Thoracic aorta (tissue), 2 donors: ENCODE data around the gene GPSM3. TPM values are rescaled to one million over a fixed set of nuclear protein-coding genes. Genes with fewer than 3 reads are reported as not detected.

Experiments
- ATAC-seq: fragments of 150-250 bp; one replicate; pipeline ENCODE4 v1.8.0; 2017; ENCODE audit warnings: low read depth; ENCODE audit not compliant: insufficient number of reproducible peaks, low FRiP score
- DNase-seq: peaks from one replicate; pipeline ENCODE4 v3.0.0-alpha.2; 2020; ENCODE audit warnings: low spot score
- H3K27ac ChIP-seq, 2 donors: fragments of 200-600 bp; sonication (generic); 1 replicate in 1 of 2; 2 replicates in 1 of 2; pipeline ENCODE4 v1.5.1; 2016; ENCODE audit warnings: mild to moderate bottlenecking in 2 of 2, moderate library complexity in 2 of 2
- H3K27me3 ChIP-seq: fragments of 200-600 bp; sonication (generic); replicated peaks from 2 replicates; pipeline ENCODE4 v1.6.0; 2016; ENCODE audit warnings: mild to moderate bottlenecking; ENCODE audit not compliant: insufficient read depth
- H3K36me3 ChIP-seq: fragments of 200-600 bp; sonication (generic); one replicate; pipeline ENCODE4 v1.5.1; 2016
- H3K4me1 ChIP-seq, 2 donors: fragments of 200-600 bp; sonication (generic); 1 replicate in 1 of 2; 2 replicates in 1 of 2; pipeline versions ENCODE4 v1.5.1 to v1.6.0; 2016; ENCODE audit warnings: low read depth in 2 of 2, mild to moderate bottlenecking in 1 of 2; ENCODE audit not compliant: control insufficient read depth in 1 of 2
- H3K4me3 ChIP-seq: fragments of 200-600 bp; sonication (generic); 2 replicates; pipeline ENCODE4 v1.5.1; 2016; ENCODE audit warnings: mild to moderate bottlenecking
- H3K9me3 ChIP-seq: fragments of 200-600 bp; sonication (generic); 2 replicates; pipeline ENCODE4 v1.5.1; 2016
- total RNA-seq, 2 donors: library from RNA; depleted of rRNA; stranded (reverse); fragments of >200 nt; gene quantifications; one replicate each; pipeline versions ENCODE4 v1.1.0 to v1.2.3, GENCODE V29; 2016
- TF ChIP-seq, protein P1 (sequence below): fragments of 200-600 bp; sonication (generic); IDR thresholded peaks from one replicate; pipeline ENCODE4 v1.5.1; 2019; ENCODE audit warnings: antibody characterized with exemption

GPSM3 gene
- total RNA-seq, 2 donors from 2014 or later = 11.9 to 22.2 TPM

DNA sequence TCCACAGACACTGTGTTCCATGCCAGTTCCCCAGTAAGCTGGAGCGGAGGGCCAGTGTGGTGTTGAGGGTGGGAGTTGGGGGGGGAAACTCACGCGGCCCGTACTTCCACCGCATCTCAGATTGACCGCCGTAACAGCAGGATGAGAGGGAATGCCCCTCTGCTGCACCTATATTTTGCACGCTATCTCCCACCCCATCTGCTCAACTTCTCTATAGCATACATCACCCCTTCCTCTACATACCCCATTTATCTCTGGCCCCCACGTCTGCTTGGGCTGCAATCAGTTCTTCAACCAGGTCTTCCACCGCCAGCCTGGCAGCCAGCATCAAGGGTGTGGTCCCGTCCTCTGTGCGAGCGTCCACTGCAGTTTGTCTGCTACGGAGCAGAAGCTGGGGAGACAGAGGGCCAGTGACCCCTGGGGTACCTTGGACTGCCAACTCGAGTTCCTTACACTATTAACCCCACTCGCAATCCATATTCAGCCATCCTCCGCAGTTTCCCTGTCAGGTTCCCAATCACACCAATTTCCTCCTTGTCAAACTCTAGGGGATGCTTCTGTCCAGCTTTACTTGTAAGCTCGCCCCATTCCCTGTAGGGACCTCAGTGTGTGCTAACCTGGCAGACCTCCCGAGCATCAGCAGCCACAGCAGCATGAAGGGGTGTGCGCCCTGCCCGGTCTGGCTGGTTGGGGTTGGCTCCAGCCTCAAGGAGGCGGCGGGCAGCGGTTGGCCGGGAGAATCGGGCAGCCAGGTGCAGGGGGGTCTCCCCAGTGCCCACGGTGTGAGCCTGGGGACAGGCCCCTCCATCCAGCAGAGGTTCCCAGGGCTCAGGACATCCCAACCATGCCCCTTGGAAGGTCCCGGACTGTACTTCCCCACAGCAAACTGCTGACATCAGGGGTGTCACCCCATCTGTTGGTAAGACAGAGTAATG is 4.5 kb upstream of the GPSM3 start:
- H3K27ac ChIP-seq = peak overlapping the region; percentile 98 to 100
- H3K36me3 ChIP-seq = no peaks in the 10 kb centered on the region
- ATAC-seq (no peak), DNase-seq (no peak)
- peak overlapping the region; percentile 96 for H3K4me3 ChIP-seq
- H3K9me3 ChIP-seq = no peaks in the 10 kb centered on the region
- TF ChIP-seq, protein P1, sequence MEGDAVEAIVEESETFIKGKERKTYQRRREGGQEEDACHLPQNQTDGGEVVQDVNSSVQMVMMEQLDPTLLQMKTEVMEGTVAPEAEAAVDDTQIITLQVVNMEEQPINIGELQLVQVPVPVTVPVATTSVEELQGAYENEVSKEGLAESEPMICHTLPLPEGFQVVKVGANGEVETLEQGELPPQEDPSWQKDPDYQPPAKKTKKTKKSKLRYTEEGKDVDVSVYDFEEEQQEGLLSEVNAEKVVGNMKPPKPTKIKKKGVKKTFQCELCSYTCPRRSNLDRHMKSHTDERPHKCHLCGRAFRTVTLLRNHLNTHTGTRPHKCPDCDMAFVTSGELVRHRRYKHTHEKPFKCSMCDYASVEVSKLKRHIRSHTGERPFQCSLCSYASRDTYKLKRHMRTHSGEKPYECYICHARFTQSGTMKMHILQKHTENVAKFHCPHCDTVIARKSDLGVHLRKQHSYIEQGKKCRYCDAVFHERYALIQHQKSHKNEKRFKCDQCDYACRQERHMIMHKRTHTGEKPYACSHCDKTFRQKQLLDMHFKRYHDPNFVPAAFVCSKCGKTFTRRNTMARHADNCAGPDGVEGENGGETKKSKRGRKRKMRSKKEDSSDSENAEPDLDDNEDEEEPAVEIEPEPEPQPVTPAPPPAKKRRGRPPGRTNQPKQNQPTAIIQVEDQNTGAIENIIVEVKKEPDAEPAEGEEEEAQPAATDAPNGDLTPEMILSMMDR = no peak
- no peaks in the 10 kb centered on the region for H3K27me3 ChIP-seq
- H3K4me1 ChIP-seq = peaks cover 11 to 18% of the 10 kb centered on the region in 2 donors

- TF ChIP-seq, protein P1 = peak; percentile 1
Observed at GRCh38 chr6:32195902-32196681, 3.6 kb upstream of the GPSM3 start.

GRCh38 chr6:32195652-32195901 is 3.1 kb upstream of the GPSM3 start:
- no peaks in the 10 kb centered on the region for H3K9me3 ChIP-seq
- H3K4me3 ChIP-seq = peak overlapping the region; percentile 96
- peak overlapping the region; percentile 98 to 100 for H3K27ac ChIP-seq
- H3K4me1 ChIP-seq = peaks cover 17 to 27% of the 10 kb centered on the region in 2 donors
- TF ChIP-seq, protein P1 = peak; percentile 28
- no peaks in the 10 kb centered on the region for H3K27me3 ChIP-seq
- ATAC-seq = peak; percentile 86
- DNase-seq = peak; percentile 100
- H3K36me3 ChIP-seq = no peaks in the 10 kb centered on the region

More at GRCh38 chr6:32195902-32196681, 3.6 kb upstream of the GPSM3 start:
- Histone ChIP-seq H3K27me3 (no peaks in the 10 kb centered on the region), H3K4me3 (peak overlapping the region; percentile 96), H3K27ac (peak overlapping the region; percentile 98 to 100), H3K4me1 (peaks cover 14 to 24% of the 10 kb centered on the region in 2 donors), H3K36me3 (no peaks in the 10 kb centered on the region), H3K9me3 (no peaks in the 10 kb centered on the region)
- peak; percentile 74 for DNase-seq
- peak; percentile 16 for ATAC-seq

DNA sequence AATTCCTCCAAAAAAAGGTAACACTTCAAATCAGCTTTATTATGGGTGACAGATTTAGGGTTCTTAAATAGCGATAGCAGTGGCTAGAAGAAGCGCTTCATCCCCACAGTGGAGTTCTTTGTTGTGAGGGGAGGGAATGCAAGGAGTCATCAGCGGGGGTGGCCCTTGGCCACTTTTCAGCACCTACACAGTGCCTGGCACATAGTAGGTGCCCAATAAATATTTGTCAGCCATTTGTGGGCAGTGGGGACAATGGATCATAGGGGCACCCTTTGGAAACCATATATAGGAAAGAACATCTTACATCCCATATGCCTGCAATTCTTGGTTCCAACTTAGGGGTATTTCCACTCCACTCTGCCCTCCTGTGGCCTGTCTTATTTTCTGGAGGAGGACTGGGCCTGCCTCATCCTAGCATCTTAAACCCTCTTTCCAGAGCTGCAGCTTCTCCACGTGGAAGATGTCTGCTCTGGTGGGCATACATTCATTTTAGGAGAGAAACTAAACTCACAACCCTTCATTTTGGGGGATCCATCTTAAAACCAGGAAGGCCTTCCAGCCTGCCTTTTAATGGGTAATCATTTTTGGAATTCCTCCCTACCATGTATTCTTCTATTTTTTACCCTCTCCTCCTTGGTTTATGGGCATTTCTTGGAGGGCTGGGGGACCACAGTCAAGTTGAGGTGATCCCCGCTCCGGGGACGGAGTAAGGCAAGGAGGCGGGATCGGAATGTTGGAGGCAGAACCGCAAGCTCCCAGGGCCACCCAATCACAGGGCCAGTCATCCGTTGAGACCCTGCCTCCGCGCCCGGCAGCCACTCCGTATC is 2.6 kb upstream of the GPSM3 start:
- Histone ChIP-seq H3K9me3 (no peaks in the 10 kb centered on the region), H3K27ac (peak overlapping the region; percentile 84 to 100), H3K36me3 (no peaks in the 10 kb centered on the region), H3K4me3 (peak overlapping the region; percentile 66), H3K4me1 (peaks cover 17 to 27% of the 10 kb centered on the region in 2 donors), H3K27me3 (no peaks in the 10 kb centered on the region)
- TF ChIP-seq, protein P1 = peak; percentile 38
- no peak for DNase-seq
- ATAC-seq = no peak
